ENCODE results near the gene ATAD3A. TPM values are rescaled to one million over a fixed set of nuclear protein-coding genes. Genes with fewer than 3 reads are reported as not detected.

ATAD3A gene
- total and polyA plus RNA-seq, 2 of the 4 experiments (the other 2 are of a cell fraction): 27.2 to 34.0 TPM

GRCh38 chr1:1554550-1554925 lies 42.6 kb downstream of the ATAD3A start:
- Histone ChIP-seq H2BK20ac (ENCODE audit: low read depth, low read length) (no peak overlapping the region), H3K27ac (ENCODE audit: insufficient read depth, low read length) (no peak overlapping the region), H3K79me1 (ENCODE audit: low read depth in 1 of 2, low read length in 2 of 2) (peaks cover 14 to 78% of the 10 kb centered on the region in 2 experiments), H3K9me3 (ENCODE audit: control insufficient read depth, insufficient read depth, low read length) (no peaks in the 10 kb centered on the region), H3K56ac (ENCODE audit: extremely low read depth, insufficient read depth, low read length) (no peak overlapping the region), H3K36me3 (ENCODE audit: control insufficient read depth, insufficient read depth, low read length) (peaks cover 12% of the 10 kb centered on the region; the same call in 1 of the 2 replicates), H3K4me3 (ENCODE audit: insufficient read depth, low read depth, low read length) (no peak overlapping the region), H2AK9ac (replicated peaks; ENCODE audit: low read depth, low read length, poor library complexity) (peak overlapping the region; percentile 67), H3K23ac (ENCODE audit: low read depth, low read length) (no peak overlapping the region), H3K4ac (ENCODE audit: low read depth, low read length) (no peak overlapping the region), H3K9me1 (ENCODE audit: insufficient read depth, low read length) (peaks cover 13% of the 10 kb centered on the region), H2BK120ac (ENCODE audit: low read depth, low read length) (no peak overlapping the region), H4K8ac (ENCODE audit: low read depth in 2 of 2, low read length in 2 of 2) (no peak overlapping the region), H3K18ac (ENCODE audit: low read depth, low read length) (no peak overlapping the region), H2BK5ac (ENCODE audit: low read depth, low read length, poor library complexity, severe bottlenecking) (no peak overlapping the region), H2BK15ac (ENCODE audit: low read depth, low read length) (no peak overlapping the region), H3K27me3 (ENCODE audit: control insufficient read depth, insufficient read depth, low read length) (no peaks in the 10 kb centered on the region), H4K5ac (ENCODE audit: low read depth, low read length) (no peak overlapping the region), H3K9ac (ENCODE audit: low read depth, low read length) (no peak overlapping the region), H2AFZ (replicated peaks; ENCODE audit: low read length, poor library complexity) (peak overlapping the region; percentile 61), H4K91ac (ENCODE audit: insufficient read depth, low read depth, low read length) (no peak overlapping the region), H4K20me1 (ENCODE audit: insufficient read depth, low read length) (peaks cover 50% of the 10 kb centered on the region), H2AK5ac (ENCODE audit: low read depth, low read length) (peak overlapping the region; percentile 28; the same call in 1 of the 2 replicates), H3K14ac (replicated peaks; ENCODE audit: low read depth, low read length) (no peak overlapping the region), H3K4me1 (ENCODE audit: control insufficient read depth, insufficient read depth, low read length) (peaks cover 5% of the 10 kb centered on the region; the same call in 1 of the 2 replicates), H3K4me2 (ENCODE audit: low read depth, low read length) (no peak overlapping the region)
- no TSS peak for BruUV-seq (replicated peaks)
- no peak for DNase-seq
- ChIA-PET POLR2A (ENCODE audit: unreplicated experiment) (no interaction called here), CTCF (no interaction called here)
- TF ChIP-seq CEBPB (IDR thresholded peaks at IDR 0.05; ENCODE audit: low read depth, low read length) (no peak), CHD1 (IDR thresholded peaks at IDR 0.05; ENCODE audit: low read depth, low read length) (no peak), USF2 (IDR thresholded peaks at IDR 0.05; ENCODE audit: low read depth, low read length) (no peak), FOS (IDR thresholded peaks at IDR 0.05; ENCODE audit: low read depth, low read length) (no peak), SMC3 (IDR thresholded peaks at IDR 0.05; ENCODE audit: low read depth, low read length) (no peak)
- intact Hi-C loops (cut with micrococcal nuclease) (no loop called here), in situ Hi-C loops (cut with MboI; ENCODE audit: low sequenced_read_pairs) (no loop called here), dilution Hi-C loops (cut with HindIII; ENCODE audit: low sequenced_read_pairs, unreplicated experiment) (no loop called here)
- ATAC-seq (ENCODE audit: low read depth): no peak; the same call in 1 of the 2 replicates
- WGBS, 2 experiments (ENCODE audit: extremely low coverage in 2 of 2, insufficient read length in 1 of 2): 79% methylated on average over 8 of the region's 13 CpGs; no CpG with 5 or more reads in 1 of the 2 experiments

All from IMR-90 (cell line).